ENCODE data around the gene NYNRIN.

Gene NYNRIN

GRCh38 chr14:24395609-24396582 is 2.9 kb upstream of the NYNRIN start:
- no peak for DNase-seq

GRCh38 chr14:24397639-24398292 is 1.0 kb upstream of the NYNRIN start:
- DNase-seq, result no peak

- no peak for DNase-seq
These were observed 530 bp upstream of the NYNRIN start for GRCh38 chr14:24398293-24398652.

DNA sequence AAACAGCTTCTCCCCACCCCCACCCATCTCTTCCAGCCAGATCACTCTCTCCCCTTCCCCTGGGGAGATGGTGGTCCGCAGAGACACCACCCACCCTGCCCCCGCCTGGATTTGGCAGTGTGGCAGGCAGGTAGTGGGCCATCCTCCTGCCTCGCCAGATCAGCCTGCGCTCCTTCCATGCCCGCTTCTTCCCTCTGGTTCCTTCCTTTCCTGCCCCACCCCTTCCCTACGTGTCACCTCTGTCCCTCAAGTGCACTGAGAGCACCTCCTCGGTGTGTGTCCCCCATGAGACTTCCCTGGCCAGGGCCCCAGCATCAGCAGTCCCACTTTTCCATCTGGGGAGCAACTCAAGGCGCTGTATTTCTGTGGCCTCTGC is 632 bp downstream of the NYNRIN start:
- no peak for DNase-seq

DNA sequence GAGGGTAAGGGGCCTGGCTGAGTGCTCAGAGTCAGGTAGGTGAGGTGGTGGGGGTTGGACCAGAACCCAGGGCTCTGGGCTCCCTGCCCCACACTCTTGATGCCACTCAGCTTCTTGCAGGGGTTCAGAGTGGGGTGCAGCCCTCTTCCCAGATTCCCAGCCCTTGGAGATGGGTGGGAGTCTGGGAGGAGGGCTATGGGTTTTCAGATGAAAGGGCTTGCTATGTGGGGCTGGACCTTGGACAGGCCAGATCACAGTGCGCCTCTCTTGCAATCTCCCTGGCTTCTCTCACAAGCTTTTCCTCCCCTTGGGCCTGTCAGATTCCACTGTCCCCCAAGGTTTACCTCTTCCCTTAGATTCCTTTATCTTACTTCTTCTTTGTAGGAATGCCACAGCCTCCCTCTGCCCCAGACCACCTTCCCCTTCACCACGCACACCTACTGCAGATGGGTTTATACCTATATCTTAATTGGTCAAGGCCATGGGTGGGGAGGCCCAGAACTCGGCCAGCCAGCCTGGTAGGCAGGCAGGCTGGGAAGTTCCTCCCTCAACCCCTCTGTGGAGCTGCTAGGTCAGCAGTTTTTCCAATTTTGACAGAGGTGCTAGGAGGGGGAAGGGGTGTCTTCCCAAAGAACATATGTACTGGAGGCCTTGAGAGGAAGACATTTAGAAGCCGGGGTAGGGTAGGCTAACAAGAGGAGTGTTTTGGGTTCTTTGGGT is 1.4 kb downstream of the NYNRIN start:
- DNase-seq, result no peak

- DNase-seq, result no peak
These were observed 3.3 kb downstream of the NYNRIN start for GRCh38 chr14:24401810-24402702.

- DNase-seq, result no peak
These were observed 4.6 kb downstream of the NYNRIN start for GRCh38 chr14:24403294-24403998.

DNA sequence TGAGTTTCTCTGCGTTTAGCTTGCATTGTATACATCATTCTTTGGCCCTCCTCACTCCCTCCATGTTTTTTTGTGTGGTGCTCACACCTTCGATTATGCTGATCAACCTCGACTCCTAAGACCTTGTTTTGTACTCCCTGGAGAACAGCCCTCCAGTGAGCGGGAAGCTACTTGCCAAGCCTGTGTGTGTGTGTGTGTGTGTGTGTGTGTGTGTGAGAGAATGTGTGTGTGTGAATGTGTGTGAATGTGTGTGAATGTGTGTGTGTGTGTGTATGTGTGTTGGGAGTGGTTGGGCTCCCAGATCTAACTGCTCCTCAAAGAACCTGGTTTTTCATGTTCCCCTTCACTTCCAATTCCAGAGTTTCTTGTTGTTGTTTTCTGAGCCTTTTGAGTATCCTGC is 6.0 kb downstream of the NYNRIN start:
- no peak for DNase-seq

DNA sequence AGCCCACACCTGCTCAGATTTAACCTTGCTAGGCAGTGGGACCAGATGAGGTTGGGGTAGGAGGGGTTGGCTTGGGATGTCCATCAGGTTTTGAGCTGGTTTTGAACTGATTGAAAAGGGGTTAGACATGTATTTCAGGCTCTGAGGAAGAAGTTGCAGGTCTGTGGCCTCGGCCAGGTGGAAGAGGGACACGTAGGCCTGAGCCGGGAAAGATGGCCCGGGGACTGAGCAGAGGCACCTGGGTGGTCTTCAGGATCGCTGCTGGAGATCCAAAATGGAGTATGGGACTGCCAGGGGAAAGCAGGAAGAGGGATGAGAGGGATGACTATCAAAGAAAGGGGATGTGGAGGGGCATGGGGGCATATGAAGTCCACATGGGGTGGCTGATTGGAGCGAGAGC is 7.6 kb downstream of the NYNRIN start:
- no peak for DNase-seq

GRCh38 chr14:24407608-24408325 is 9.0 kb downstream of the NYNRIN start:
- no peak for DNase-seq

DNA sequence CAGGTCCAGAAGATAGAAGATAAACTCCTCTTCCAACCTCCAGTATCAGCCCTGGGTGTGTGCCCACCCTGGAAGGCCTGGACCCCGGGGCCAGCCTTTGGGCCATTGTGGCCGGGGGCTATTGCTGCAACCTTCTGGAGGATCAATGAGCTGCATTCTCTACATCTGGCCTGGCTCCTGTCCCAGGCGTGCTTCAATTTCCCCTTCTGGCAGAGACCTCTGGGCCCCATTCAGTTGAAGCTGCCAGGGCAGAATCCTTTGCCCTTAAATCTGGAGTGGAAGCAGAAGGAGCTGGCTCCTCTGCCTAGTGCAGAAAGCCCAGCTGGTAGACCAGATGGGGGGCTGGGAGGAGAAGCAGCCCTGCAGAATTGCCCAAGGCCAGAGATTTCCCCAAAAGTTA is 10.0 kb downstream of the NYNRIN start:
- DNase-seq, result no peak

GRCh38 chr14:24409192-24409591 is 10.4 kb downstream of the NYNRIN start:
- no peak for DNase-seq

DNA sequence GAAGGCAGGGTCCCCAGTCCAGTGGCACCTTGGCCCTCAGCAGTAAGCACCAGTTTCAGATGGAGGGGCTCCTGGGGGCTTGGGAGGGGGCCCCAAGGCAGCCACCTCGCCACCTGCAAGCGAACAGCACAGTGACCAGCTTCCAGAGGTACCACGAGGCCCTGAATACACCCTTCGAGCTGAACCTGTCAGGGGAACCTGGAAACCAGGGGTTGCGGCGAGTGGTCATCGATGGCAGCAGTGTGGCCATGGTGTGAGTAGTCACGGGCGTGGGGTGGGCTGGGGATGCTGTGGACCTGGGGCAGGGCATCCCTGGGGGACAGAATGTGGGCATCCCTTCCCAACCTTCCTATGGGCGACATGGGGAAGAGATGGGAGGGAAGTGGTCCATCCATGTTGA is 11.2 kb downstream of the NYNRIN start:
- no peak for DNase-seq

DNA sequence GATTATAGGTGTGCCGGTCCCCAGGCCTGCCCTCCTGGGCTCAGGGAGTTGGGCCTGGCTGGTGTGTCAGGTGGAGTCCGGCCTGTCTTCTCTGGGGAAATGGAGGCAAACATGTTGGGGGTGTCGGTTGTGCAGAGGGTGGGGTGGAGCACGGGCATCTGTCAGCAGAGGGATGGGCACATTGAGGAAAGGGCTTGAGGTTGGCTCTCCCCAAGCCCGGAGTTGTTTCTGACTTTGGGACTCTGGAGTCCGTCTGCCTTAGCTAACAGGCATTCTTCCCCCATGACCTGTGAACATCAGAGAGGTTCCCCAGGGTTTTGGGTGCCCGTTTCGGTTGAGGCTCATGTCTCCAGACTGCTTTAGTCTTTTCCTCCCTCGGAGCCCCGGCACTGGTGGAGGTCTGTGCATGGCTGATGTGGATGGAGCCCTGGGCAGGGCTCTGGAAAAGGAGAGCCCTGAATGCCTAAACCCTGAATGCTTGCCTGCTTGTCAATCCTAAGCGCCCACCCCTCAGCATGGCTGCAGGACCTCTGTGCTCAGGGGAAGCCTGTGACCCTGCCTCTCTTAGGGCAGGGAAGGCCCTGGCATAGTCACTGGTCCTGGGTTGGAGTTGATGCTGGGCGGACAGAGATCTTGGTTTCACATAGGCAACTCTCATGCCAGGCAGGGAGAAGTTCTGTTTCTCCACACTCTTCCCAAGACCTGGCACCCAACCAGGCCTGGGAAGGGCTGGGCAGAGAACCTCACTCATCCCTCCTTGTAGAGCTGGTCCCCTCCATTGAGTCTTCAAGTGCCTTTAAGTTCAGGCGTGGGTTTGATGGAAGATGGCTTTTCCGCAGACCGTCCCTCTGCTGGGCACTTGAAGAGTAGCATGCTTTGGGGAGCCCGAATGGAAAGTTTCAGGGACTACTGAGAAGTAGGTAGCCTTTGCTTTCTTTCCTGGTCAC is 12.9 kb downstream of the NYNRIN start:
- peak; percentile 12 for DNase-seq

GRCh38 chr14:24414077-24414476 is 15.3 kb downstream of the NYNRIN start:
- DNase-seq, result no peak

GRCh38 chr14:24414732-24415420 is 16.1 kb downstream of the NYNRIN start:
- DNase-seq, result no peak

DNA sequence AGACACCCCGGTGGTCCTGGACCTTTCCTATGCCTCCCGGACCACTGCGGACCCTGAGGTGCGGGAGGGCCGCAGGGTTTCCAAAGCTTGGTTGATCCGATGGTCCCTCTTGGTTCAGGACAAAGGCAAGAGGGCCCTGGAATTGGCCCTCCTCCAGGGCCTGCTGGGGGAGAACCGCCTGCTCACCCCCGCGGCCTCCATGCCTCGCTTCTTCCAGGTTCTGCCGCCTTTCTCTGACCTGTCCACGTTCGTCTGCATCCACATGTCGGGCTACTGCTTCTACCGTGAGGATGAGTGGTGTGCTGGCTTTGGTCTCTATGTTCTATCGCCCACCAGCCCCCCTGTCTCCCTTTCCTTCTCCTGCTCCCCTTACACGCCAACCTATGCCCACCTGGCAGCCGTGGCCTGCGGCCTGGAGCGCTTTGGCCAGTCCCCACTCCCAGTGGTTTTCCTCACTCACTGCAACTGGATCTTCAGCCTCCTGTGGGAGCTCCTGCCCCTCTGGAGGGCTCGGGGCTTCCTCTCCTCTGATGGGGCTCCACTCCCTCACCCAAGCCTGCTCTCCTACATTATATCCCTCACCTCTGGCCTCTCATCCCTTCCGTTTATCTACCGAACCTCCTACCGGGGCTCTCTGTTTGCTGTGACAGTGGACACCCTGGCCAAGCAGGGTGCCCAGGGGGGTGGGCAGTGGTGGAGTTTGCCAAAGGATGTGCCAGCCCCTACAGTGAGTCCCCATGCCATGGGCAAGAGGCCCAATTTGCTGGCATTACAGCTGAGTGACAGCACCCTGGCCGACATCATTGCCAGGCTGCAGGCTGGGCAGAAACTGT is 16.8 kb downstream of the NYNRIN start:
- no peak for DNase-seq

DNA sequence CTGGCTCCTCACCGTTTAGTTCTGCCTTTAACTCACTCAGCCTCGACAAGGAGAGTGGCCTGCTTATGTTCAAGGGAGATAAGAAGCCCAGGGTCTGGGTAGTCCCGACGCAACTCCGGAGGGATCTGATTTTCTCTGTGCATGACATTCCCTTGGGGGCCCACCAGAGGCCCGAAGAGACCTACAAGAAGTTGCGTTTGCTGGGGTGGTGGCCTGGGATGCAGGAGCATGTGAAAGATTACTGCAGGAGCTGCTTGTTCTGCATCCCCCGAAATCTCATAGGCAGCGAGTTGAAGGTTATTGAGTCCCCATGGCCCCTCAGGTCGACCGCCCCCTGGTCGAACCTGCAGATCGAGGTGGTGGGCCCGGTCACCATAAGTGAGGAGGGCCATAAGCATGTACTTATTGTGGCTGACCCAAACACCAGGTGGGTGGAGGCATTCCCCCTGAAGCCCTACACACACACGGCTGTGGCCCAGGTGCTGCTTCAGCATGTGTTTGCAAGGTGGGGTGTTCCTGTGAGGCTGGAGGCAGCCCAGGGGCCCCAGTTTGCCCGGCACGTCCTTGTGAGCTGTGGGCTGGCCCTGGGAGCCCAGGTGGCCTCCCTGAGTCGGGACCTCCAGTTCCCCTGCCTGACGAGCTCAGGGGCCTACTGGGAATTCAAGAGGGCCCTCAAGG is 17.6 kb downstream of the NYNRIN start:
- DNase-seq, result no peak

Measured in NCI-H2227 treated with DMSO at 0.1 percent for 48 hours (cell line).